ENCODE measurements around the gene VAT1.

The VAT1 gene

GRCh38 chr17:42992872-42993271 lies 29.3 kb downstream of the VAT1 start:
- in situ Hi-C loops (cut with MboI; ENCODE audit: low pct_unique_long_range_greater_than_20kb, low sequenced_read_pairs, unreplicated experiment) = no loop called here
- no peak for DNase-seq (ENCODE audit: low spot score)
- TF ChIP-seq, protein P1, sequence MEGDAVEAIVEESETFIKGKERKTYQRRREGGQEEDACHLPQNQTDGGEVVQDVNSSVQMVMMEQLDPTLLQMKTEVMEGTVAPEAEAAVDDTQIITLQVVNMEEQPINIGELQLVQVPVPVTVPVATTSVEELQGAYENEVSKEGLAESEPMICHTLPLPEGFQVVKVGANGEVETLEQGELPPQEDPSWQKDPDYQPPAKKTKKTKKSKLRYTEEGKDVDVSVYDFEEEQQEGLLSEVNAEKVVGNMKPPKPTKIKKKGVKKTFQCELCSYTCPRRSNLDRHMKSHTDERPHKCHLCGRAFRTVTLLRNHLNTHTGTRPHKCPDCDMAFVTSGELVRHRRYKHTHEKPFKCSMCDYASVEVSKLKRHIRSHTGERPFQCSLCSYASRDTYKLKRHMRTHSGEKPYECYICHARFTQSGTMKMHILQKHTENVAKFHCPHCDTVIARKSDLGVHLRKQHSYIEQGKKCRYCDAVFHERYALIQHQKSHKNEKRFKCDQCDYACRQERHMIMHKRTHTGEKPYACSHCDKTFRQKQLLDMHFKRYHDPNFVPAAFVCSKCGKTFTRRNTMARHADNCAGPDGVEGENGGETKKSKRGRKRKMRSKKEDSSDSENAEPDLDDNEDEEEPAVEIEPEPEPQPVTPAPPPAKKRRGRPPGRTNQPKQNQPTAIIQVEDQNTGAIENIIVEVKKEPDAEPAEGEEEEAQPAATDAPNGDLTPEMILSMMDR (IDR thresholded peaks at IDR 0.05; ENCODE audit: extremely low read depth, insufficient read depth, missing control alignments) = no peak

DNA sequence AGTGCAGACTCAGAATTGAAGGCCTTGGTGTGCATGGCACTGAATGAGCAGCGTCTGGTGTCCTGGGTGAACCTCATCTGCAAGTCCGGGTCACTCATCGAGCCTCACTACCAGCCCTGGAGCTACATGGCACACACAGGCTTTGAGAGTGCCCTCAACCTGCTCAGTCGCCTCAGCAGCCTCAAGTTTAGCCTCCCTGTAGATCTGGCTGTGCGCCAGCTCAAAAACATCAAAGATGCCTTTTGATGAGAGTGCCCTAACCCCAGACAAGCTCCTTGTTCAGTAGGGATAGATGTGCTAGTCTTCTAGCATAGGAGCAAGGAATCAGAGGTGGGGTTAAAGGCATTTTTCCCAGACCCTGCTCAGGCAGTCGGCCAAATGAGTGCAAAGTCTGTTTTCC lies 30.7 kb downstream of the VAT1 start:
- TF ChIP-seq, protein P1 (IDR thresholded peaks at IDR 0.05; ENCODE audit: extremely low read depth, insufficient read depth, missing control alignments) = no peak
- DNase-seq (ENCODE audit: low spot score) = no peak
- in situ Hi-C loops (cut with MboI; ENCODE audit: low pct_unique_long_range_greater_than_20kb, low sequenced_read_pairs, unreplicated experiment) = no loop called here

- in situ Hi-C loops (cut with MboI; ENCODE audit: low pct_unique_long_range_greater_than_20kb, low sequenced_read_pairs, unreplicated experiment) = no loop called here
- TF ChIP-seq, protein P1 (IDR thresholded peaks at IDR 0.05; ENCODE audit: extremely low read depth, insufficient read depth, missing control alignments) = no peak
- DNase-seq (ENCODE audit: low spot score) = no peak
These were observed 32.2 kb downstream of the VAT1 start for GRCh38 chr17:42989726-42990652.

GRCh38 chr17:42989141-42989540 lies 33.0 kb downstream of the VAT1 start:
- DNase-seq (ENCODE audit: low spot score) = no peak
- in situ Hi-C loops (cut with MboI; ENCODE audit: low pct_unique_long_range_greater_than_20kb, low sequenced_read_pairs, unreplicated experiment) = no loop called here
- TF ChIP-seq, protein P1 (IDR thresholded peaks at IDR 0.05; ENCODE audit: extremely low read depth, insufficient read depth, missing control alignments) = no peak

DNA sequence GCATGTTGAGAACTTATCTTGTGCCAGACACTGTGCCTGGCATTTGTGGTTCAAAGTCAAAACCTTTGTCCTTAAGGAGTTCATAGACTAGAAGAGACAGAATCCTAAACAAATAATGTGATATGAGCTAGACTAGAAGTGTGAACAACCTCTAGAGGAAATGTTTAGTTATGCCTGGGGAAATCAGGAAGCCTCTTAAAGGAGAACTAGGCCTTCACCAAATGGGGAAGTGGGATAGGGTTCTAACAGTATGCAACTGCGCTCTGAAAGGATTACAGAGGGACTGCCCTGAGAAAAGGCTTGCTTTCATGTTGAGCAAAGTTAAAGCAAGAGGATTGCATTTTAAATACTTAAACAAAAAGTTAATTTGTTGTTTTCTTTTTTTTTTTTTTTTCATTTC lies 37.0 kb downstream of the VAT1 start:
- TF ChIP-seq, protein P1 (IDR thresholded peaks at IDR 0.05; ENCODE audit: extremely low read depth, insufficient read depth, missing control alignments) = no peak
- peak; percentile 71 for DNase-seq (ENCODE audit: low spot score)
- in situ Hi-C loops (cut with MboI; ENCODE audit: low pct_unique_long_range_greater_than_20kb, low sequenced_read_pairs, unreplicated experiment) = no loop called here

- TF ChIP-seq, protein P1 (IDR thresholded peaks at IDR 0.05; ENCODE audit: extremely low read depth, insufficient read depth, missing control alignments) = no peak
- no peak for DNase-seq (ENCODE audit: low spot score)
- in situ Hi-C loops (cut with MboI; ENCODE audit: low pct_unique_long_range_greater_than_20kb, low sequenced_read_pairs, unreplicated experiment) = no loop called here
These were observed 39.9 kb downstream of the VAT1 start for GRCh38 chr17:42982266-42982665.

All from GM13977 (cell line).